GM04504 (cell line): Measurements from ENCODE around the gene CHD6.
A peak's percentile ranks its signal among the peaks of the same experiment; 100 is the strongest.
"Not testable (repeated sequence)": the region's sequence is repeated elsewhere in the genome, so short reads cannot be mapped to it uniquely, and the experiment has no call there.

Source experiments
- DNase-seq: peaks from one replicate; pipeline ENCODE4 v3.0.0-alpha.2; 2012; ENCODE audit warnings: low read depth

Gene CHD6

DNA sequence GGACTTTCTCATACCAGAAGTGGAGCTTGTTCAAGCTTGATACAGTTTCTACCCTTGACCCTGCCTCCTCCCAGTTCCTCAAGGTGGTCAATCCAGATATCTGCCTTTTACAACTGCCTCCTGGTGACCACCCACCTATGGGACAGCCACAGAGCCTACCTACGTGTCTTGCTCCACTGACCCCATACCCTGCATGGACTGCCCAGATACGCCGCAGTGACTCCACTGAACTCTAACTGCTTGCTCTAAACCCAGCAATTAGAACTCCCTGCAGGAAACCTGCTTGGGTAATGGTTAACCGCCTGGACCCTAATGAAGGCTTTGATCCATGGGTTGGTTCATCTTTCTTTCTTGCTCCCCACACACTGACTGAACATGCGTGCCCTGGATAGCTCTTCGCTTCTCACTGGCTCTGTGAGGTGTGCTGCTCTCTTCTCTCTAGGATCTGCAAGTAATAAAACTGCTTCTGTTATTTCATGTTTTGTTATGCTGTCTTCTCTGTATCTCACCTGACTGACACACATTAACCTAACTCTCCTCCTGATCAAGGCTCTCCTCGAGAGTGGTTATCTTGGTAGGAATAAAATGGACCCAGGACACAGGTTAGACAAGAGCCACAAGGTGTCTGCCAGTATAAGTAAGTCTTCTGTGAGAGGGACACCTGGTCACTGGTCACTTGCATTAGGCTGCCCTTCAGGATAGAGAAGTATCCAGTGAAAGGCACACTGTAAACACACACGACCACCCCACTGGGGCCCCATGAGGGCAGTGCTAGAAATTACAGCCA is 79.2 kb downstream of the CHD6 start:
- no peak for DNase-seq

DNA sequence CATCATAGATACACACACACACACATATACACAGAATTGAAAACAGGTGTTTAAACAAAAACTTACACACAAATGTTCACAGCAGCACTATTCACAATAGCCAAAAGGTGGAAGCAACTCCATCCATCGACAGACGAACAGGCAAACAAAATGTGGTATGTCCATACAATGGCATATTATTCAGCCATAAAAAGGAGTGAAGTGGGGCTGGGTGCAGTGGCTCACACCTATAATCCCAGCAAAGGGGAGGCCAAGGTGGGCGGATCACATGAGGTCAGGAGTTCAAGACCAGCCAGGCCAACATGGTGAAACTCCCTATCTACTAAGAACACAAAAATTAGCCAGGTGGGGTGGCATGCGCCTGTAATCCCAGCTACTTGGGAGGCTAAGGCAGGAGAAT is 80.3 kb downstream of the CHD6 start:
- DNase-seq = no peak

DNA sequence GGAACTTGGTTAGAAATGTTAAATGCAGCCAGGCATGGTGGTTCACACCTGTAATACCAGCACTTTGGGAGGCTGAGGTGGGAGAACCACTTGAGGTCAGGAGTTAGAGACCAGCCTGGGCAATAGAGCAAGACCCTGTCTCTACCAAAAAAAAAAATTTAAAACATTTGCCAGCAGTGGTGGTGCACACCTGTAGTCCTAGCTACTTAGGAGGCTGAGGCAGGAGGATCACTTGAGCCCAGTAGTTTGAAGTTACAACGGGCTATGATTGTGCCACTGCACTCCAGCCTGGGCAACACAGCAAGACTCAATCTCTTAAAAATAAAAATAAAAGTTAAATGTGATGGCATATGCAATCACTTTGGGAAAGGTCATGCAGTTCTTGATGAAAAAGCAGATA is 82.6 kb downstream of the CHD6 start:
- DNase-seq = not testable (repeated sequence)

DNA sequence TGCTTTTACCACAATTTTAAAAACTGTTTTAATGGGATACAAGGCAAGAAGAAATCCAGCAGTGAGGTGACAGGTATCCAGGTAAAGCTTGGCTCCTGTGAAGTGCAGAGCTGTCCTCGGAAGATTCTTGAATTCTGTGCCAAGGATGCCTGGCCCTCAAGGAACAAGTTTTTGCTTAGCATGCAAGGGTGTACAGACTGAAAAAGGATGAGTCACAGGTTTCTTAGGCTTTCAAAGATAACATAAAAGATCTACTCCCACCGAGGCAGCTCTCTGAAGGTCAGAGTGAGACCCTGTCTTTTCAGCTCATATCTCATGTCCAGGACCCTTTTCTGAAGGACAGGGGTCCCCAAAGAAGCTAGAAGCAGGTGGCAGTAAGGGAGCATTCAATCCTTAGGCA is 83.3 kb downstream of the CHD6 start:
- no peak for DNase-seq

DNA sequence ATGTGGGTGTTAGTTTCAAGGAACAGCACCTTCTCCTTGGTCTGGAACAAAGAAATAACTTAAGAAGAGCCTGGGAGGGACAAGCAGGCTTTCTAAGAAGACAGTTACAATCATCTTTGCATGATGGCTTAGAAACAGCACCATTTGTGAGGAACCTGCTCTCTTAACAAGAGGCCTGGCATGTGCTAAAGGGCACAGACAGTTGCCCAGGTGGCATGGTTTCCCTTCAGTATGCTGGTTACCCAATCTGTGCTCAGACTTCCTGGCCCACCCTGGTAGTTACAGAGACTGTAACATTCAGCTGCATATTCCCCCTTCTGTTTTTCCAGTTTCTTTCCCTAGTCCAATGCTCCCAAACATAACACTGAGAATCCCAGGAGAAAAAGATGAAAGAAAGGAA is 84.0 kb downstream of the CHD6 start:
- DNase-seq = no peak

DNA sequence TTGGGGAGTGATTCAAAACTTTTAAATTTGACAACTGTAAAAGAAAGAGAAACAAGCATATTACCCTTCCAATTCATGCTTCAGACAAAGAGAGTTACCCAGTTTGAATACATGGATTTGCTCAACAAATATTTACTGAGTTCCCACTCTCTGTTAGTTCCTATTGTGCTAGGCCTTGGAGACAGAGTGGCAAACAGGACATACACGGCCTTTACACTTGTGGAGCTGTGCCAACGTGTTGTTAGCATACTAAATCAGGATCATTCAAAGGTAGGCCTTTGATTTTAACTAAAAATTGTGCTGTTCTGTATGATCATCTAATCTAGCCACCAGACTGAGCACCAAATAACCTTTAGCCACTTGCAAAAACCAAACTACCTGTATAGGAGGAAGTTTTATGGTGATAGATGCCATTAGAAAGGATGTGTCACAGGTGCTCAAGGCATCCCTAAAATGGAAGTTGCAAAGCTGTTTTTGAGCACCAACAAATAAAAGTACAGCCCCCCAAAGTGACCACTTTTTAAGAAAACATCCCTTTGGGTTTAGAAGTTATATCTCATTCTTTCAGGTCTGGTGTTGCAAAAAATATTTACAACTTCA is 84.5 kb downstream of the CHD6 start:
- no peak for DNase-seq

DNA sequence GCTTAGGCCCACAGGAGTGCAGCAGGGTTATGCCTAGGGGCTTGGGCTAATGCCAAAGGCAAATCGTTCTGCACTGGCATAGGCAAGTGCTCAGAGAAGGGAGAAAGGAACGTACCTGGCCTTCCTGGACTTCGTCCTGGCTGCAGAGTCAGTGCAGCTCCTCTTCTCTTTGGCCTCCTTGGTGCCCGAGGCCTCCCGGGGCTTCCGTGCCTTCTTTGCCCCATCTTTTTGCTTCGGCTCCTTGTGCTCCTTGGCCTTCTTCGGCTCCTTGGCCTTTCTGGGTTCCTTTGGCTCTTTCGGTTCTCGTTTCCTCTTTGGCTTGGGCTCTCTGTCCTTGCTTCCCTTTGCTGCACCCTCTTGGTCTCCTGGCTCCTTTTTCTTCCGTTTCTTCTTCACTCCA is 85.2 kb downstream of the CHD6 start:
- no peak for DNase-seq

DNA sequence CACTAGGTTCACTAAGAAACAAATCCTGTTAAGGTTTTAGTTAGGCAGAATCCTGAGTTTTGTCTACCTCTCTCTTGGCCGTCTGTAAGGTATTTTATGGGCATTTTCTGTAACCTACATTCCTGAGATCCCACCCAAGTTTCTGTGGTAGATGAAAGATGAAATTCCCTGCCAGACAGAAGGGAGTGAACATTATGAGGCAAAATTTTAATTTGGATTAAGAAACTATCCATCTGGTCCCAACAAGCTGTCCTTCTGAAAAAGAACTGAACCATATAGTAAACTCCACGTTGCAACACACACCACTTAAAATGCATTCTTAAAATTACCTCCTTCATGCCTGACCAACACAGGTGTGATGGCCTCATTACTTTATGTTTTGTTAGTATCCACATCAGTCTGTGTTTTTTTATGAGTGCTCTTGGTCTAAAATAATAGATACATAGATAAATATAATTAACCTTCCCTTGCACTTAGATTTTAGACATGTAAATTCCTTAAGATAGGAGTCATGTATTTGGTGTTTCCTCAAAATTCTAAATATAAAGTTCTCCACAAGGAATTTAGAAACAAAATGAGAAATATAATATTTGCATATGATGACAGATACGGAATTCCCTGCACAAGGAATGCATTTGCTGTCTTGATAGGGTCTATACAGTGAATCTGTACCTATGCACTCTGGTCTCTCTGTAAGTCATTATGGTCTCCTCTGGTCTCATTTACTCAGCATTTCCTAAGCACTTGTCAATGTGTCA is 86.5 kb downstream of the CHD6 start:
- DNase-seq = no peak

DNA sequence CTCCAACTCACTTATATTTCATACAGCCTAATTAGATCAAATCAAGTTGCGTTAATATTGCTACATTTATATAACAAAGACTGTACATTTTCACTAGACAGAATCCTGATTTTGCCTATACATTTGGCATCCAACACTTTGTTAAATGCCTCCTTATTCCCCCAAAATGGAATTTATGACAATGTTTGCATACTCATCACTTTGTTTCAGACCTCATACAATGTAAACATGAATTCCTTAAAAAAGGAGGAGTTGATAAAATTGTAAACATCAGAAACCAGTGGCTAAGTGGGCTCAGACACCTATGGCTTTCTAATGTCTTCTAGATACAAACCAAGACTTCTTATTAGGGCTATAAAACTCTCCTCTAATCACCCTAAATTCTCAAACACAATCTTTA is 87.3 kb downstream of the CHD6 start:
- DNase-seq = no peak

DNA sequence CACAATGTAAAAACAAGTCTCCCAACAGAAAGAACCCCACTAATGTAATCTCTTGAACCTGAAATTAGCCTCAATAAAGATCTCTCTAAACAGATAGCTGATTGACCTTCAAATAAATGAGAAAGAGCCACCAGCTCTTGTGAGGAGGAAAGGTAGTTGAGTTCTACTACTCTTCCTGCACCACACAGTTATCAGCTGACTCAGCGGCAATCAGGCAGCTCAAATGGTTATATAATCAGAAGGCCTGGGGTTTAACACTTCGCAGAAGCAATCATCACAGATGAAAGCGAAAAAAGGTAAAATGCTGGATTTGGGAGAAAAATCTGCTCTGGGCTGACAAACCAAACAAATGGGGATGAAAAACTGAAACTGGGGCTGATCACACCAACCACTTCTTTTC is 91.8 kb downstream of the CHD6 start:
- DNase-seq = no peak

DNA sequence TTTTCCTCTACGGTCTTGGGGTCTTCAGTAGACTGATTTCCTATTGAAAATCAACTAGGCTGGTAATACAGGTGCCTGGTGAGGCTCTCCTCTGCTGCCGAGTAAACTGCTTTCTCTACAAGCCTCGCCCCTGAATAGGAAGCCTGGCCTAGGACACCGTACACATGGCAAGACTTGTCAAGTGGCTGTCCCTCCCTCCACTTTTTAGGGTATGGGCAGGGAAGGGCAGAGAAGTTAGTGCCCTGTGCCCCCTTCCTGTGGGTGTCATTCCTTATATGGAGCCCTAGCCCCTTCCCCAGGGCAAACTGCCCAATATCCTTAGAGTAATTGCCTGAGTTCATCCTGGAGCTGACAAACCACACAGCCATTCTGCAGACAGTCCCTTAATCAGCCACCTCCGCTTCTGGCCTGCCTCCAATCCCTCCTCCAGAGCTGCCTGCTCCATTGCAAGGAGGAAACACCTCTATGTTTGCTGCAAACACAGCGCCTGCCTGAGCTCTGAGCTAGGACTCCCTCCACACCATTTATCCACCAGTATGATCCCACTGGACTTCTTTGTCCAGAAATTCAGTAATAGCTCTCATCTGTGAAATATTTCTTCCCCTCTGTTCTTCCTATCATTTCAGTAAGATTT is 93.1 kb downstream of the CHD6 start:
- DNase-seq = peak; percentile 22

DNA sequence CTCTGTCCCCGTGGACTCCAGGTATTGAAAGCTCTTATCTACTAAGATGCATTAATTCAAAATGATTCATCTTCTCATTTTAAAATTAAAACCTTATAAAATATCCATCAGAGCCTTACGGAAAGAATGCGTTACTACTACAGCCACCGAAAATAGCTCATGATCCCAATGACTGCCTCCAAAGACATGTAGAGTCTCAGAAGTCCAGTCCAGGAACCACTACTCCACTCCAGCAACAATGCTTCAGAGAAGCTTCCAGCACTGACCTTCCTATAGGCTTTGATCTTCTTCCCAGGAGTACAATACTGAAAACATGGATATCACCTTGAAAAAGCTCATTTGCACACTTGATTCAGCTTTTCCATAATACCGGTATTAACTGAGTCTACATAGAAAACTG is 94.3 kb downstream of the CHD6 start:
- no peak for DNase-seq

DNA sequence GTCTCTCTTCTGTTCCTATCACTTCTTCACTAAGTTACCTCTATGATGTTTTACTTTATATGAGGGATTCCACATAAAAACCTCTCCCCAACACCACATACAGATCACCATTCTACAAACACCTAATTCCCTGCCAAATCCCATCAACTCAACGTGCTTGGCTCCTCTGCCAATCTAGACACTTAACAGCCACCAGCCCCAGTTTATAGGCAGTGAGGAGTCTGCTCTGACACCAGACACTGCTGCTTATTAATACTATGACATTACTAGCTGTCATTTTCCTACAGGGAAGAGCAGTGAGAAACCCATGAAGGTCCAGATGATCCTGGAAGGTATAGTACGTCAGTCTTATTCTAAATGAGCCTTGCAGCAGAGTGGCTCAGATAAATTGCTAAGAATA is 104.3 kb downstream of the CHD6 start:
- DNase-seq = no peak

DNA sequence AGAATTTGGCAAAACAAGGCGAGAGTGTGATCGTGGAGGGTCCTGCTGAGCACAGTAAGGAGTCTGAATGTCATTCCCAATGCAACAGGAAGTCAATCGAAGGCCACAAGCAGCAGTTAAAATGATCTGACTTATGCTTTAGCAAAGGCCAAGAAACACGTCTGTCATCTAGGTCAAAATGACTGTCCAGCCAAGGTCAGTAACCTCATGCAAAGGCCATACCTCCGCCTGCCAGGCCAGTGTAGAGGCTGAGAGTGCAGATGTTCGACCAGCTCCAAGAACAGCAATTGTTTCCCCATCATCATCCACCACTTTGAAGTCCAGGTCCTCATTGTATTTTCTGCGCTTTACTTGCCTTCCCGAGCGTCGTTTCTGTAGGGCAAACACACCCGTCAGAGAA is 105.6 kb downstream of the CHD6 start:
- DNase-seq = no peak

DNA sequence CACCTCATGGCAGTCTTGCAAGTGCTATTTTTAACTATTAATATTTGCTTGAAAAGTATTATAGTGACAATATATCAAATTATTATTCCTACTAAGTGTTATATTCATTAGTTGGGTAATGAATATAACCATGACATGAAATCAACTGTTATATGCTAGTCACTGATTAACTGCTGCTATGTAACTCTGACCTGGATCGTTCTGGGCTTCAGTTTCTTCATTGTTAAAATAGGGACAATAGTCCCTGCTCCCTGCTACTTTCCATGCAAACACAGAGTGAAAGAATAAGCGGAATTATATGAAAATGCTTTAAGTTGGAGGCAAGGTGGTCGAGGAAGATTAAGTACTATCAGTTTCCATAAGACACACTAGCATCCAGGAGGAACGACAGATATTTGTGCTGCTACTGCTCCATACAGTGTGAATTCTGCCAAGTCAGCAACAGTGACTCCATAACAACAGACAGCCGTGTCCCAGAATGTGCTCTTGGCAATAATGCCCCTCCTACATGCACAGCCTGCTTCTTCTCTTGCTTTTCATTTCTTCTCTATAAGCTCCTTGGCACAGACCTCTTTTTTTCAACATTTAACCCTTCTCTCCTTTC is 107.2 kb downstream of the CHD6 start:
- DNase-seq = no peak

DNA sequence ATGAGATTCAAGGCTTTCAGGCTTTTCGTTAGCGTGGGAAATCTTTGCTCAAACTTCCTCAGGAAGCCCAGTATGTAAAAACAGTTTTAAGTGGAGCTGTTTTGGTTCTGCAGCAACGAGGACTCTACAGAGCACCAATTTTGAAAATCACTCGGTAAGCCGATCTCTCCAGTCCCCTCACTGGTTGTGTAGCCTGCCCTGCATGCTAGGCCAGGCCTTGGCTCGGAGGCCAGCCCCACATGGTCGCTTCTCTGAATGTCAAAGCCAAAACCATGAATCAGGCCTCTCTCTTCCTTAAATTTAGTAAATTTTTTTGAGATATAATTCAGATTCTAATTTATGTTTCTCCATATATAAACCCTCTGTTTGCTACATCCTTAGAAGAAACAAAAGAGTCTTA is 108.0 kb downstream of the CHD6 start:
- no peak for DNase-seq

DNA sequence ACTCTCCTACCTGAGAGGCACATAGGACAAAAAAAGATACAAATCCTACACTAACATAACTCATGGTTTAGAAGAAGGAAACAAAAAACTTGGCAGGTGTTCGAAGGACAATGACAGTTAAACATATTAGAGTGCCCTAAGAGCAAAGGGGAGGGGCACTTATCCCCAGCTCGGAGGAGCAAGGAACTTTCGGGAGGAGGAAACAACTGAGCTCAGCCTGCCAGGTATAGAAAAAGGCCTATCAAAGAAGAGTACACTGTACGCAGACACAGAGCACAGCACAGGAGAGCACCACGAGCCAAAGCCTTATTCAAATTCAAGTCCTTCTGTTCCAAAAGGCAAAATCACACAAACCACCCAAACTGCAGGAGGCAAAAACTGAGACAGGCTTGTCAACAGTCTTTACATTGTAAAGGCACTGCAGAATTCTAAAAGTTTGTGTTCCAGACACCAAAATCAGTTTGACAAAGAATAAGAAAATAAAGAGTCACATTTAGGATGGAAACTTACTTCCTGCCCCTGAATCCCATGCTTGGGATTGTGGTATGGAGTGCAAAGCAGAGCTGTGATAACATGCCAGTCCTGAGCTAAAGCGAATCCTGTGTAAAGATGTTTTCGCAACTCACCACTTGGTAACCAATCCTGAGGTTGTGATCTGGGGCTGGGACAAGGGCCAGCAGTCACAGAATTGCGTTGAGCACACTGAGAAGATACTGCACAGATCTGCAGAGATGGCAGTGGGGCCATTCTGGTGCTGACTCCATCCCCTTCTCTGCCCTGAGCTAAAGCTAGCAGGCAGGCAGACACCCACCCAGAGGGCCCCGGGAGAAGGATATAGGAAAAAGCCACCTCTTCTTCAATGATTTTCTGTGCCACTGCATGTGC is 108.6 kb downstream of the CHD6 start:
- no peak for DNase-seq

DNA sequence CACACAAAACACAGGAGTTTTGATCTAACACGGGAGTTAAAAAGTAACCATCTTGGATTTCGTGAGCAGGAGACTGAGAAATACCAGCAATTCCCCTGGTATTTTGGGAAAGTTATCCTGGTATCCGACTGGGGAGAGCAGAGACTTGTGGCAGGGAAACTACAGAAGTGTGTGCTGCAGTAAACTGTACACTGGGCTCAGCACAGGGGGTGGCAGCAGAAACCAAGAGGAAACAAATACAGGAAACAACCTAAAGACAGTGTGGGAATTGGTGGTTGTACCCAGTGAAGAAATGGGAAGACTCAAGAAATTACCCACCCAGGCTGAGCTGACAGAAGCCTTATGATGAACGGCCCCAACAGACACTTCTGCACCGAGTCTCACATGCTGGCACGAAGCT is 109.8 kb downstream of the CHD6 start:
- DNase-seq = no peak

DNA sequence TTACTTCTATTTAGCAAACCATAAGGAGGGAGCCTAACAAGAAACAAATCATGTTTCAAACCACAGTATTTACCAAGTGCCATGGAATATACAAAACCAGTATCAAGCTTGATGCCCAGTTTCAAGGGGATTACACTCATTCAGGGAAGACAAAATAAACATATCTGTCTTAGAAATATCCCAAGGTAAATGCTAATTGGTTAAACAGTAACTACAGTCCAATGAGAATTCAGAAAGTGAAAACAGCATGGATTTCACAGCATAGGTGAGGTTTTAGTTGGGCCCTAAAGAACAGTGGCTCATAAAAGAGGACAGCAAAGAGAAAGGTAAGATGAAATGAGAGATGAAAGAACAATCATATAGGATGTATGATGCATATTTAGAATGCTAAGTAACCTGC is 110.3 kb downstream of the CHD6 start:
- no peak for DNase-seq

DNA sequence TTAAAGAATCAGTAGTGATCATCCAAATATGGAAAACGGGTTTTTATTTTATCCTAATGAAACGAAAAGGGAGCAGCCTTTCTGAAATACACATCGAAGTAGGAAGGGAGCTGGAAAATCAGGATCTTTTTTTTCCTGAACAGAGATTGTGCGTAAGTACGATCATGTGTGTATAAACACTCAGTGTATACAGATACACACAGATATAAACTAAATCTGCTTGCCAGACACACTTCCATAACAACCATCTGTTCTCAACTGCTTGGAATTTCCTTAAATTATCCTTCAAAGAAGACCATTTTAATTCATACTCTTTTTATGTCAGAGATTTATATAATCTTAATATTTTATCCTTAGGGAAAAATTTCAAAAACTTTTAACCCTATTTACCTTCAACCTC is 110.7 kb downstream of the CHD6 start:
- DNase-seq = no peak

DNA sequence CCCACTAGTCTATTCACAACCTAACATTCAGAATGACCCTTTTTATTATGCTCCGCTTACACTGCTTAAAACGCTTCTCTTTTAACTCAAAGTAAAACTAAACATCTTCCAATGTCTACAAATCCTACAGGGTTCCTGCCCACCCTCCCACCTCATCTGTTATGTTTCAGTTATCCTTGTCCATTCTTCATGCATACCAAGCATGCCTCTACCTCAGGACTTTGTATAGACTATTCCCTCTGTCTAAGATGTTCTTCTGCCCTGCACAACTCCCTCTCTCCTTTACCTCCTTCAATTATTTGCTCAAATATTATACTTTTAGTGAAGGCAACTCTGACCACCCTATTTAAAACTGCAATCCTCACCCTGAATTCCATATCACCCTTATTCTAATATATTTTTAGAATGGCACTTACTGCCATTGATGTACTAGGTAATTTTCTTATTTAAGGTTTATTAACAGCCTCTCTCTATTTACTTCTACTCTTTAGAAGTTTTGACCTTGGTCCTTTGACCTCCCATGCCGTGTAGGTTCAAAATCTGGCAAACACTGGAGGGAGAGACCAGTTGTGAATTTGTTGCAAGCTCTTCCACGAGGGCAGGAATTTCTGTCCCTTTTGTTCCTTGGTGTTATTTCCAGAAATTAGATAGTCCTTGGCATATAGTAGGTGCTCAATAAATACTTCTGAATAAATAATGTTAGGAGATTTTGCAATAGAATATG is 111.8 kb downstream of the CHD6 start:
- no peak for DNase-seq
